Medulla oblongata (tissue), 1 donor: Measurements from ENCODE around the gene PKM.

Source experiments
- DNase-seq: peaks from one replicate; pipeline ENCODE4 v3.0.0-alpha.2; 2015; ENCODE audit errors: extremely low spot score

PKM gene

GRCh38 chr15:72155635-72156616 lies 75.1 kb downstream of the PKM start:
- DNase-seq: peak; percentile 97

GRCh38 chr15:72155003-72155621 lies 75.9 kb downstream of the PKM start:
- peak; percentile 48 for DNase-seq

- no peak for DNase-seq
These were observed 76.7 kb downstream of the PKM start for GRCh38 chr15:72154316-72154715.

- DNase-seq: no peak
These were observed 77.6 kb downstream of the PKM start for GRCh38 chr15:72153269-72154000.
